Measurements from ENCODE around the gene AFAP1. TPM values are rescaled to one million over a fixed set of nuclear protein-coding genes. Genes with fewer than 3 reads are reported as not detected.

Gene AFAP1
- polyA plus RNA-seq, 1 experiment: 61.7 TPM

DNA sequence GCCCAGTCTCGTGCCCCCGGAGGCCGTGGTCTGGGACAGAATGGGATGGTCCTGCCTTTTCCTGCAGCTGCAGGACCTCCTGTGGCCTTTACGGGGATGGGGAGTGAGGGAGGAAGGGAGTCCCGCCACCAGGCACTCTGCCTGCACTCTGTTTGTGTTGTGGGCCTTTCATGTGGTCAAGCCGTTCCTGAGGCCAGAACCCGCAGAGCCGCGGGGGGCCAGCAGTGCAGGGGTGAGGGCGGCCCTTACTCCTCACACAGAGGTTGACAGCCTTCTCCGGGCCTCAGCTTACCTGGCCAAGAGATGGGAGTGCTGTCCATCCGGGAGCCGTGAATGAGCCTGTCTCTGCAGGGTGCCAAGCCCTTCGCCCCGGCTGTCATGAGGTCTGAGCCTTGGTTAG lies 230.7 kb downstream of the AFAP1 start:
- no peak overlapping the region for H3K27ac ChIP-seq (ENCODE audit: low read depth, low read length)
- POLR2A ChIA-PET: no interaction called here
- peaks cover 3% of the 10 kb centered on the region; the same call in 1 of the 2 replicates for H3K9me3 ChIP-seq (ENCODE audit: control insufficient read depth, insufficient read depth, low read length)
- CTCF ChIA-PET: no interaction called here
- no peak for DNase-seq (ENCODE audit: low read depth, low spot score)
- no peak for TF ChIP-seq CTCF (IDR thresholded peaks at IDR 0.05; ENCODE audit: low read depth, low read length)
- H3K4me3 ChIP-seq (ENCODE audit: low read depth, low read length): no peak overlapping the region
- peaks cover 5% of the 10 kb centered on the region for H3K27me3 ChIP-seq (ENCODE audit: control insufficient read depth, insufficient read depth, low read length)

Other genes with a start within 250 kb of the AFAP1 start
- 0.07 TPM in 1 of 2 replicates, not detected in the other for gene ABLIM2, start 219.0 kb upstream of the AFAP1 start, polyA plus RNA-seq (2011; rRNA removed)

Measured in AG04450 (cell line).